GM19438 (cell line): ENCODE results near the gene P2RX4.
"Not testable (repeated sequence)": the region's sequence is repeated elsewhere in the genome, so short reads cannot be mapped to it uniquely, and the experiment has no call there.

Experiments
- ATAC-seq: cut with Tn5 transposase; IDR thresholded peaks from one replicate; pipeline ENCODE4 v1.9.1; 2021; ENCODE audit warnings: low read depth; ENCODE audit not compliant: unreplicated experiment

Gene P2RX4

DNA sequence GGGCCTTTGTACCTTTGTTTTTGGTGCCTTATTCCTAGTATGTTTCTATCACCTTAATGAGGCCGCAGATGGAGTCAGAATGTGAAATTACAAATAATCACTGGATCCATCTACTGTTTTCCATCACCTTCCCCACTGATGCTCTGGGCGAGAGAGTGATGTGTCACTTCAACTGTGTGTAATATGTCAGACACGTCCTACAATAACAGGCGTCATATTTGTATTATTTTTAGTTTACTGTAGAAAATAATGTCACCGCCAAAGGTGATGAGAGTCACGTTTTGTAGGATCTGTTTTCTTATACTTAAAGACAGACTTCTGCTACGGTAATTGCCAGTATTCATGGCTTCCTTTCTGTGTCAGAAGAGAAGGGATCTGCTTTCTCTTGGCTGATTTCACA, 22.4 kb upstream of the P2RX4 start:
- no peak for ATAC-seq

DNA sequence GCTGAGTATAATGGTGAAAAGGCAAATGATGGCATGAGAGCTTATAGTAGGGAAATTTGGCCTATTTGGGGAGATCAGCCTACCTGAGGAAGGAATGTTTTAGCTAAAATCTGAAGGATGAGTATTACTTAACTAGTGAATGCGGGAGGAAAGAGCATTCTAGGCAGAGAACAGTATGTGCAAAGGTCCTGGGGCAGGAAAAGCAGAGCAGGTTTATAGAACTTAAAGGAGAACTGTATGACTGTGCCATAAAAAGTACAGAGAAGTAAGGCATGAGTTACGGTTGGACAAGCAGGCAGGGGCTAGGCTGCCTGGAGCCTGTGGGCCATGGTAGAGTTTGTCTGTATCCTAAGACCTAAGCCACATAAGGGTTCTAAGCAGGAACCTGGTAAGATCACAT, 21.7 kb upstream of the P2RX4 start:
- no peak for ATAC-seq

DNA sequence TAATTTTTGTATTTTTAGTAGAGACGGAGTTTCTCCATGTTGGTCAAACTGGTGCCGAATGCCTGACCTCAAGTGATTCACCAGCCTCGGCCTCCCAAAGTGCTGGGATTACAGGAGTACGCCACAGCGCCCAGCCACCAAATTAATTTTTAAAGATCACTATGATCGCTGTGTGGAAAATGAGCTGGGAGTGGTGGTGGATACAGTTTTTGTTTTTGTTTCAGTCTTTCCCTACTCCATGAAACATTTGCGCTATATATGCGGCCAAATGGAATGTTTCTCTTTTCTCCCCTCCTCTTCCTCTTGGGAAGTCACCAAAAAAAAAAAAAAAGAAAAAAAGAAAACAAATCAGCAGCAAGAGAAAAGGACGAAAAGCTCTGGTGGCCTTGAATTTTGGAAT, 20.8 kb upstream of the P2RX4 start:
- ATAC-seq, result no peak

DNA sequence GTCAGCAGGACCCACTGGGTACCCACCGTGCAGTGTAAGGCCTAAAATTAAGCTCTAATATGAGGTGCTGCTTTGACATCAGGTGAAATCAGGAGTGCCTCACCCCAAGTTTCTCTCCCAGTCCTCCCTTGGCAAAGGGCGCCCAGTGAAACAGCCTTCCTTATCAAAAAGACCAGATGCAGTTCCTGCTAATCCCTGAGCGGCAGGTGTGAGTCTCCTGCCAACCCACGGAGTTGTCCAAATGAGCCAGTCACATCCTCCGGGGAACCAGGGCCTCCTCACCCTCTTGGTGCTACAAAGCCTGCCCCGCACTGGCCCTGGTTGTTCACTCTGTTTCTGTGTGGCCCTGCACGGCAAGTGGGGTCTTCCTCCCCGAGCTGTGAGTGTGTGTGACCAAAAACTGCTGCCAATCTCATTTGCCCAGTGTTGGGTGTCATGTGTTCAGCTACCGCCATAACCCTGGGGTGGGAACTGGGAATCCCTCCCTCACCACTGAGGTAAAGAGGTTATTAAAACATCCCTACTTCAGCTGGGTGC, 20.2 kb upstream of the P2RX4 start:
- ATAC-seq, result no peak

DNA sequence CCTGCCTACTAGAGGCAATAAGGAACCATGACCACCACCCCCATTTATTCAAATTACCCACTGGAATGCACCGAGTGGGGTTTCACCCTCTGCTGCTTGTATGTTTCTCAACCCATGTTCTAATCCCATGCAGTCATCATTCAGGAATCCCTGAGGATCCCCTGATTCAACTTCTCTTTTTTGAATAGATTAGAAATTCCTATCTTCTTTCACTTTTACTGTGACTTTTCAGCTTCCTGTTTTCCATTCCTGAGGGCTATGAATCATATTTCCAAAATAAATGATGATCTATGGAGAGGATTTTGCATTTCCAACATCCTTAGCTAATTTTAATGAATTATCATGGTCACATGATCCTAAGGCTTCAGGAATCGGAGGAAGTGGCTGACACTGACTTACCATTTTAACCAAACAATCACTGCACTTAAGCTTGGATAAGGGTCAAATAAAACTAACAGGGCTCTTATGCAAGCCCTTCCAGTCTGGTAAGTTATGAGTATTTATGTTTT, 19.4 kb upstream of the P2RX4 start:
- no peak for ATAC-seq

DNA sequence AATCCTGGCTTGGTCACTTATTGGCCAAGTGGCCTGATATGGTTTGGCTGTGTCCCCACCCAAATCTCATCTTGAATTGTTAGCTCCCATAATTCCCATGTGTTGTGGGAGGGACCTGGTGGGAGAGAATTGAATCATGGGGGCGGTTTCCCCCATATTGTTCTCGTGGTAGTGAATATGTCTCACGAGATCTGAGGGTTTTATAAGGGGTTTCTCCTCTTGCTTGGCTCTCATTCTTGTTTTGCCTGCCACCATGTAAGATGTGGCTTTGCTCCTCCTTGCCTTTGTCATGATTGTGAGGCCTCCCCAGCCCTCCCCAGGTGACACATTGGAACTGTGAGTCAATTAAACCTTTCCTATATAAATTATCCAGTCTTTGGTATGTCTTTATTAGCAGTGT, 18.8 kb upstream of the P2RX4 start:
- no peak for ATAC-seq

DNA sequence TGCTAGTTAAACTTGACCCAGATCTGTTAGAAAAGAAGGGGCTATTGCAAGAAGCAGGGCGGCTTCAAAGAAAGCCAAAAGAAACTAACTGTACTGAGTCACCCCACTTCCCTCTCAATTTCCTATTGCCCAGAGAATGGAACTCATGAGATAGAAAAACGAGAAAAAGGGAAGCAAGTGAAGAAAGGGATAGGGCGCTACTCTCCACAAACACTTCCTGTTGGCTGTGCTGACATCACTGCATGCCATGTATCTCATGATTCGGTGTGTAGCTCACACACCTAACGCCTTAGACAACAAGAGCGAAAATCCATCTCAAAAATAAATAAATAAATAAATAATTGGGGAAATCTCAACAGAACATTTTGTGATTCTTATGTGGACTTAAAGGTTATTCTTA, 13.0 kb upstream of the P2RX4 start:
- no peak for ATAC-seq

DNA sequence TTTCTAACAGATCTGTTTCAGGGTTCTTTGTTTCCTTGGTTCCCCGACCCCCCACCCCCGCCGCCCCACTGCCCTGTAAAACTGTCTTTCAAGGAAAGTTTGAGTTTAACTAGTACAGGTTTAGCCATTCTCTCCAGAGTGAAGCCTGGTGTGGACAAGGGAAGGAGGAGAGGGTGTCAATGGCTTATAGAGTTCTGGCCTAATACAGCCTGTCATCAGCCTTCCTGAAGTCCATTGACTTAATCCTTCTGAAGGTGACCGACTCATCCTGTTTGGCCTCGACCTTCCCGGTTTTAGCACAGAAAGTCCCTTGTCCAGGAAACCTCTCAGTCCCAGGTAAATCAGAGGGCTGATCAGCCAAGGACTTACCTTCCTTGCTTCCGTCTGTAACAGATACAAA, 11.0 kb upstream of the P2RX4 start:
- no peak for ATAC-seq

DNA sequence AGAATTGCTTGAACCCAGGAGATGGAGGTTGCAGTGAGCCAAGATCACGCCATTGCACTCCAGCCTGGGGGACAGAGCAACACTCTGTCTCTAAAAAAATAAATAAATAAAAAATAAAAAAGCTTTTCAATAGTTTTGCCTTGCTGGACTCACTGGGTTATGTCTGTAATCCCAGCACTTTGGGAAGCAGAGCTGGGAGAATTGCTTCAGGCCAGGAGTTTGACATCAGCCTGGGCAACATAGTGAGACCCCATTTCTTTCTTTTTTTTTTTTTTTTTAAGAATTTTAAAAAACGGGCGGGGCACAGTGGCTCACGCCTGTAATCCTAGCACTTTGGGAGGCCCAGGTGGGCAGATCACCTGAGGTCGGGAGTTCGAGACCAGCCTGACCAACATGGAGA, 8.8 kb upstream of the P2RX4 start:
- not testable (repeated sequence) for ATAC-seq

DNA sequence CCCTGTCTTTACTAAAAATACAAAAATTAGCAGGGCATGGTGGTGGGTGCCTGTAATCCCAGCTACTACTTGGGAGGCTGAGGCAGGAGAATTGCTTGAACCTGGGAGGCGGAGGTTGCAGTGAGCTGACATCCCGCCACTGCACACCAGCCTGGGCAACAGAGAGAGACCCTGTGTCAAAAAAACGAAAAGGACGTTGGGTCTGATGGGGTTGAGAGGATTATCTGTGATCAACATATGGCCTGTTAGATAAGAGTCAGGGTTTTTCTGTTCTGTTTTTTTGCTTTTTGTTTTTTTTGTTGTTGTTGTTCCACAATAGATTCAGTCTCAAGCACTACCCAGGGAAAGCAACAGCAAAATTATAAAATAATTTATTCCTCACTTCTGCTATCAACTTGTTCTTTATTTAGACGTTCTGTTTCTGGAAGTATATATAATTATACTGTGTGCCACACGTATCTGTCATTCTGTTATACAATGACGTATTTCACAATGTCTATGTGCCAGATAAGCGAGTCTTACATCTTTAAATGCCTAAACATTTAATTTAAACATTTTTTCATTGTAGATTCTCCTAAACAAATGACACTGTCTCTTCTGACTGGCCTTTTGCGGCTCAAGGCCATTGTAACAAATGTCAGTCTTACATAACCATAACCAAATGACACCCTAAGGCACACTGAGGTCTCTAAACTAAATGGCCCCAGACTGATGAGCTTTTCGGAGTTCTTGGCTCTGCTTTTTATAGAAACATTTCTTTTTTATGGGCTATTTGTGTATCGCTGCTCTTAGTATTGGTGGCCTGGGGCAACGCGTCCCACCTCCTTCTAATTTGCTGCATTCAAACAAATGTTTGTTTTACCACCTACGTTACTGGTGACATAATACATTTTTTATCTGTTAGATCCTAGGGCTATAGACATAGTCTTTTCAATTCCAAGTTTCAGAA, 7.2 kb upstream of the P2RX4 start:
- no peak for ATAC-seq

DNA sequence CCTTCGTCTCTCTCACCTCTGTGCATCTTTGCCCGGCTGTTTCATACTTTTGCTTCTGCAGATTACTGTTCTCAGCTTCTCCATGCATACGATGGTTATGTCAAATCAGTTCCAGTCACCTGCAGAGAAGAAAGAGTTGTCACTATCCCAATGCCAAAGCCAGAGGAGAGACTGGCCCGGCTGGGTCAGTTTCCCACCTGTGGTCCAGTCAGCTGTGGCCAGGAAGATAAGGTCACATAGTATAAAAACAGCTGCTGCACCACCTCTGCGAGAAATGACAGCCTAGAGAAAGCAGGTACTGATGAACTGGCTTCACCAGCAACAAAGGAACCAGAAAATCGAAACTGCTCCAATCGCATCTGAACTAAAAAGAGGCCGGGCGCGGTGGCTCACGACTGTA, 6.4 kb upstream of the P2RX4 start:
- no peak for ATAC-seq

DNA sequence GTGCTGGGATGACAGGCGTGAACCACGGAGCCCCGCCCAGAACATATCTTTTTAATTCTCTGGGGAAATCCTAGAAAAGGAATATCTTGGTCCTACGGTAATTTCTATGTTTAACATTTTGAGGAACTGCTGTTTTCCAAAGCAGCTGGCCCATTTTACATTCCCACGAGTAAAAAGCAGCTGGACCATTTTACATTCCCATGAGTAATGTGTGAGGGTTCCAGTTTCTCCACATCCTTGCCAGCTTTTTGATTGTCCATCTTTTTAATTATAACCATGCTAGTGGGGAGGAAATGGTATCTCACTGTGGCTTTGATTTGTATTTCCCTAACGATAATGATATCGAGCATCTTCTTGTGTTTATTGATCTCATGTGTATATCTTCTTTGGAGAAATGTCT, 4.4 kb upstream of the P2RX4 start:
- no peak for ATAC-seq

DNA sequence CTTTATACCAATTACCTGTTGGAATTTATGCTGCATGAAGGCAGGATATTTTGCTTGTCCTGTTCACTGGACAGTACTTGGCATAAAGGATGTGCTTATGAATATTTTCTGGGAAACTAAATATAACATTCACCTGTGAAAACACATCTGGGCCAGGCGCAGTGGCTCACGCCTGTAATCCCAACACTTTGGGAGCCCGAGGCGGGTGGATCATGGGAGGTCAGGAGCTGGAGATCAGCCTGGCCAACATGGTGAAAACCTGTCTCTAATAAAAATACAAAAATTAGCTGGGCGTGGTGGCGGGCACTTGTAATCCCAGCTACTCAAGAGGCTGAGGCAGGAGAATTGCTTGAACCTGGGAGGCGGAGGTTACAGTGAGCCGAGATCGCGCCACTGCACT, 1.4 kb upstream of the P2RX4 start:
- ATAC-seq, result not testable (repeated sequence)

DNA sequence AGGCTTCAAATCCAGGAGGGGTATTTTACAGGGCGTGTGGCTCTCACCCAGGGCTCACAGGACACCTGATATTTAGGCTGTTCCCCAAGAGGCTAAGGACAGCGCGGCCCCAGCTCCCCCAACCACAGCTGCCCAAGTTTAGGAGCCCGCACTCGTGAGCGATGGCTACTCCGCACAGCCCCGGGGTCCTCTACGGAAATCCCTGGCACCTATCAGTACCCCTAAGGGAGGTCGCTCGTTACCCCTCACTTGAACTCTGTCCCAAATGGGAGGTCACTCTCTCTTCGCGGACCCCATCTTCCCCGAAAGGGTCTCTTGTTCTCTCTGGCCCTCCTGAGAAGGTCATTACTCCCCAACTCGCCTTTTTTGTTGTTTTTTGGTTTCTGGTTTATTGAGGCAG, 708 bp upstream of the P2RX4 start:
- no peak for ATAC-seq

DNA sequence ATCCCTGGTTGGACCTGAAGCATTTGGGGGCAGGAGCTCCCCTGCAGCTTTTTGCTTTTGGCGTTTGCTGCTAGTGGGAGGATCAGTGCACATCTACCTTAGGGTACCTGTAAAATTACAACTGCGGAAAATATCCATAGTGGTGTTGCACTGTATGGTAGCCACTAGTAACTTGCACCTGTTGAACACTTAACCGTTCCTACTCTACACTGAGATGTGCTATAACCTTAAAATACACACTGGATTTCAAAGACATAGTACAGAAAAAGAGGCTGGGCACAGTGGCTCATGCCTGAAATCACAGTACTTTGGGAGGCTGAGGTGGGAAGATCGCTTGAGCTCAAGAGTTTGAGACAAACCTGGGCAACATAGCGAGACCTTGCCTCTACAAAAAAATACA, 2.9 kb downstream of the P2RX4 start:
- no peak for ATAC-seq

DNA sequence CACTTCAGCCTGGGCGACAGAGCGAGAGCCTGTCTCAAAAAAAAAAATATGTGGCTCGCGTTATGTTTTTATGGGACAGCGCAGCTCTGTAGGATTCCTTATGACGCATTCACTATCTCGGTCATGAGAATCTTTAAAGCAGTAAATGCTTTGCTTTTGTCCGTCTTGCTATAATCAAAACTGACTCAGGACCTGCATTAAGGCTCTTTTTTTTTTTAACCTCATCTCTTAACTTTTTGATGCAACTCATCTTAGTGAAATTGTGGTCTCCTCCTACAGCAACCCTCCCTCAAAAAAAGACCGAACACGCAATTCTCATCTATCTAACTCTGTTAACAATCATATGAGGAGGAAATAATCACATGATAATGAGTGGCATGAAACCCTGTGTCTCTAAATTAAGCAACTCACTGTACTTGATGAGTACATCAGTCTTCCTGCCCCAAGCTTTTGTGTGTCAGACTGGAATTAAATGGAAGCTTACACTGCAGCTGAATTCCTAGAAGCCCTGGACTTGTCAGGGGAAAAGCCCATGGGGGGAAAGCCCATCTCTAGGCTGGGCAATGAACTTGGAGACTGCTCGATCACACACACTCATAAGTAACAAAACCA, 4.3 kb downstream of the P2RX4 start:
- ATAC-seq, result no peak

DNA sequence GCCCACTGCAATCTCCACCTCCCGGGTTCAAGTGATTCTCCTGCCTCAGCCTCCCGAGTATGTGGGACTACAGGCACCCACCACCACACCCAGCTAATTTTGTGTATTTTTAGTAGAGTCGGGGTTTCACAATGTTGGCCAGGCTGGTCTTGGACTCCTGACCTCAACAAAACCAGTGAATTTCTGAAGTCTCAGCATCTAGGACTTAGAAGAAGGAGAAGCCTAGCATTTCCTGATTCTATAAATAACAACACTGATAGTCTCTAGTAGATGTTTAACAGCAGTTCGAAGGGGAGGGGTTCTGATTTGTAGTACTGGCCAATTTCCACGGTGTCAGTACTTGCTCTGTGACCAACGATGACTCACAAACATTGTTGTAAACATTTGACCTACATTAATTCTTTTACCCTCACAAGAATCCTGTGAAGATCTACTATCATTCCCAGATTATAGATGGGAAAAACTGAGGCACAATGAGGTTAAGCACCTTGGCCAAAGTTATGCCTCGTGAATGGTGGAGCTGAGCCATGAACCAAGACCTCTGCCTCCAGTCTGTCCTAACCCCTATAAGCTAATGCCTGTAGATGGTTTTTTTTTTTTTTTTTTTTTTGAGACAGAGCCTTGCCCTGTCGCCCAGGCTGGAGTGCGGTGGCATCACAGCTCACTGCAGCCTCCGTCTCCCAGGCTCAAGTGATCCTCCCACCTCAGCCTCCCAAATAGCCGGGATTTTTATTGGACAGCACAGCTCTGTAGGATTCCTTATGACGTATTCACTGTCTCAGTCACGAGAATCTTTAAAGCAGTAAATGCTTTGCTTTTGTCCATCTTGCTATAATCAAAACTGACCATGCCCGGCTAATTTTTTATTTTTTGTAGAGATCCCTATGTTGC, 5.2 kb downstream of the P2RX4 start:
- no peak for ATAC-seq

DNA sequence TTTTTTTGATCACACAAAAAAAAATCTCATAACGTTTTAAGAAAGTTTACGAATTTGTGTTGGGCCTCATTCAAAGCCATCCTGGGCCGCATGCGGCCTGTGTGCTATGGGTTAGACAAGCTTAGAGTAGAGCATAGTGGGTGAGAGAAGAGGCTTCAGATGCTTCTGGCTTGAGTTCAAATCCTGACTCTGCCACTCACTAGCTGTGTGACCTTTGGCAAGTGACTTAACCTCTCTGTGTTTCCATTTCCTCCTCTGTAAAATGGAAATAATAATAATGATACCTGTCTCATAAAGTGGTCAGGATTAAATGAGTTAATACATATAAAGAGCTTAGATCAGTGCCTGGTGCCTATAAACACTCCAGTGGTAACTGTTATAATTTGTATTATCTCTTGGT, 6.2 kb downstream of the P2RX4 start:
- no peak for ATAC-seq

DNA sequence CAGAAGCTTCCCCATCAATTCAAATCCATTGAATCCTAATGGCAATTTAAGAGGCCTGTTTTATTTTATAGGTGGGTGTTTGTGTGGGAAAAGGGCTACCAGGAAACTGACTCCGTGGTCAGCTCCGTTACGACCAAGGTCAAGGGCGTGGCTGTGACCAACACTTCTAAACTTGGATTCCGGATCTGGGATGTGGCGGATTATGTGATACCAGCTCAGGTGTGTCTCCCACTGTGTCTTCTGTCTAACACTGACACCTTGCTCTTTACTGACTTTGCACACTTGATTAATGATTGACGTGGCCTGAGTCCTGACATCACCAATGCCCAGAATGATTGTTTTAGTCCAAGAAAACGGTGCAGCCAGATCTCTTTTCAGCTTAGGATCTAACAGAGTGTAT, 7.1 kb downstream of the P2RX4 start:
- ATAC-seq, result no peak

DNA sequence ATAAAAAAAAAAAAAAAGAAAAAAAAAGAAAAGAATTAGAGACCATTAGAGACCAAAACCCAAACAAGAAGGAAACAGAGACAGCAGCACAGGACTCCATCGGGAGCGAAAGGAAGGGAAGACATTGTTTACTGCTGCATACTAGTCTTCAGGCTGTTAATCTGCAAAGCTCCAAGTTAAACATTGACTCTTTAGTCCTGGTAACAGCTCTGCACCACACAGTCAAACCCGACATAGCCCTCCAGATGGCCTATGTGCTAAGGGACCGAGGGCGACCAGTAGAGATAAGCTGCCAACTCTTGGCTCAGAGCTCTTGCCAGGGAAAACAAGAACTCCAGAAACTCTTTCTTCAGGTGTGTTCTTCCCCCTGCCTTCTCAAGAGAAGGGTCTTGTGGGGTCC, 7.8 kb downstream of the P2RX4 start:
- ATAC-seq, result no peak
